Kidney epithelial cell (primary cell): ENCODE data around the gene TRIM28. TPM values are rescaled to one million over a fixed set of nuclear protein-coding genes. Genes with fewer than 3 reads are reported as not detected.
A peak's percentile ranks its signal among the peaks of the same experiment; 100 is the strongest.
"Not testable (repeated sequence)": the region's sequence is repeated elsewhere in the genome, so short reads cannot be mapped to it uniquely, and the experiment has no call there.

Experiments
- DNase-seq: peaks from one replicate; pipeline ENCODE4 v3.0.0-alpha.2; 2010; ENCODE audit warnings: low read depth
- H3K27me3 ChIP-seq: 2 replicates; pipeline ENCODE4 v1.6.0; 2011; ENCODE audit warnings: low read length; ENCODE audit not compliant: control insufficient read depth, insufficient read depth
- H3K36me3 ChIP-seq: 2 replicates; pipeline ENCODE4 v1.5.1; 2011; ENCODE audit warnings: low read length; ENCODE audit not compliant: control insufficient read depth, insufficient read depth
- H3K4me3 ChIP-seq: 2 replicates; pipeline ENCODE4 v1.5.1; 2011; ENCODE audit warnings: low read depth, mild to moderate bottlenecking, control low read depth, low read length
- total RNA-seq: library from RNA; depleted of rRNA; stranded (reverse); fragments of >200 nt; gene quantifications from 2 replicates; pipeline ENCODE4 v1.2.3, GENCODE V29; 2015
- TF ChIP-seq, protein P1 (sequence below): IDR thresholded peaks from 2 replicates; pipeline ENCODE4 v1.5.1; 2011; ENCODE audit warnings: mild to moderate bottlenecking, moderate library complexity, low read length, control low read depth, inconsistent platforms; ENCODE audit not compliant: insufficient read depth, poor library complexity, severe bottlenecking

Gene TRIM28
- total RNA-seq, 1 donor from 2014 or later = 381 TPM

DNA sequence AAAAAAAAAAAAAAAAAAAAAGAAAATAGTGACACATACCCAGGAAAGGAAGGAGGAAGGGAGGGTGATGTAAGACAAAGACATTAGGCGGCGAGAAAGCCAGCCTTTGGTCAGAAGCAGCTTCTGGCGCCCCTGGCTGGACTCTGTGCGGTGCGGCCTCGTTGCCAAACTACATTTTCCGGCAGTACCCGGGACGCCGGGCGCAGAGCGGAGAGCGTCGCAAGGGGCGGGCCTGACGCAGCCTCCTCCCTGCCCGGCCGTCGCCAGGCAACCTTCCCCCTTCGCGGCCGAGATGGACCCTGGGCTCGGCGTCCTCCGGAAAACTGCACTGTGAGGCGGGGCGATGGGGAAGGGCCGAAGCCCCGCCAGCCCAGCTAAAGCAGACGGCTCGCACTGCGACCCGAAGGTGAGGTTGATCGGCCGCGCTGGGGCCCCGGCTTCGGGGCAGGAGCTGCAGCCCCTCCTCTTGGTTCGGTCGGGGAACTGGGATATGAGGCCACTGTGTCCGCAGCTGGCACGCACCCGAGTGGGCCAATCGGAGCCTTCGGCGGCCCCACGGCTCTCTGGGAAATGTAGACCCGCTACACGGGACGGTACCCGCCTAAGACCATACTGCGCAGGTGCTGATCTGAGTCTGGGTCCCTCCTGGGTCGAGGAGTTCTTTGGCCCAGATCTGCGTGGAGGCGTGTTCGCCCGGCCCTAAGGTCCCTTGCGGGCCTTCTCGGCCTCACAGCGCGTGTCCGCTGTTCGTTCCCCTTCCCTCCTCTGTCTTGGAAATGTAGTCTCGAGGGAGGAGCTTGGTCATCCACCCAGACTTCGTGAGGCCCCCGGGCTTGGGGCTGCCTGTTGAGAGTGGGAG, 31.5 kb downstream of the TRIM28 start:
- no peak for DNase-seq
- Histone ChIP-seq H3K36me3 (no peaks in the 10 kb centered on the region), H3K4me3 (peak overlapping the region; percentile 73), H3K27me3 (no peaks in the 10 kb centered on the region)
- TF ChIP-seq, protein P1, sequence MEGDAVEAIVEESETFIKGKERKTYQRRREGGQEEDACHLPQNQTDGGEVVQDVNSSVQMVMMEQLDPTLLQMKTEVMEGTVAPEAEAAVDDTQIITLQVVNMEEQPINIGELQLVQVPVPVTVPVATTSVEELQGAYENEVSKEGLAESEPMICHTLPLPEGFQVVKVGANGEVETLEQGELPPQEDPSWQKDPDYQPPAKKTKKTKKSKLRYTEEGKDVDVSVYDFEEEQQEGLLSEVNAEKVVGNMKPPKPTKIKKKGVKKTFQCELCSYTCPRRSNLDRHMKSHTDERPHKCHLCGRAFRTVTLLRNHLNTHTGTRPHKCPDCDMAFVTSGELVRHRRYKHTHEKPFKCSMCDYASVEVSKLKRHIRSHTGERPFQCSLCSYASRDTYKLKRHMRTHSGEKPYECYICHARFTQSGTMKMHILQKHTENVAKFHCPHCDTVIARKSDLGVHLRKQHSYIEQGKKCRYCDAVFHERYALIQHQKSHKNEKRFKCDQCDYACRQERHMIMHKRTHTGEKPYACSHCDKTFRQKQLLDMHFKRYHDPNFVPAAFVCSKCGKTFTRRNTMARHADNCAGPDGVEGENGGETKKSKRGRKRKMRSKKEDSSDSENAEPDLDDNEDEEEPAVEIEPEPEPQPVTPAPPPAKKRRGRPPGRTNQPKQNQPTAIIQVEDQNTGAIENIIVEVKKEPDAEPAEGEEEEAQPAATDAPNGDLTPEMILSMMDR = no peak

DNA sequence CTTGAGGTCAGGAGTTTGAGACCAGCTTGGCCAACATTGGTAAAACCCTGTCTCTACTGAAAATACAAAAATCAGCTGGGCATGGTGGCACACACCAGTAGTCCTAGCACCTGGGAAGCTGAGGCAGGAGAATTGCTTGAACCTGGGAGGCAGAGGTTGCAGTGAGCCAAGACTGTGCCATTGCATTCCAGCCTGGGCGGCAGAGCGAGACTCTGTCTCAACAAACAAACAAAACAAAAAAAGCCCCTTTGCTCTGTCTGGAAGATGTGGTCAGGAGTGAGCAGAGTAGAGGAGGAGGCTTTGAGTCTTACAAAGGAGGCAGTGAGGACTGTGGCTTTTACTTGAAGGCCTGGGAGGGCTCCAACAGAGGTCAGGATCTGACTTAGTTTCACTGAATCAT, 33.7 kb downstream of the TRIM28 start:
- not testable (repeated sequence) for H3K4me3 ChIP-seq, H3K36me3 ChIP-seq, DNase-seq, H3K27me3 ChIP-seq

DNA sequence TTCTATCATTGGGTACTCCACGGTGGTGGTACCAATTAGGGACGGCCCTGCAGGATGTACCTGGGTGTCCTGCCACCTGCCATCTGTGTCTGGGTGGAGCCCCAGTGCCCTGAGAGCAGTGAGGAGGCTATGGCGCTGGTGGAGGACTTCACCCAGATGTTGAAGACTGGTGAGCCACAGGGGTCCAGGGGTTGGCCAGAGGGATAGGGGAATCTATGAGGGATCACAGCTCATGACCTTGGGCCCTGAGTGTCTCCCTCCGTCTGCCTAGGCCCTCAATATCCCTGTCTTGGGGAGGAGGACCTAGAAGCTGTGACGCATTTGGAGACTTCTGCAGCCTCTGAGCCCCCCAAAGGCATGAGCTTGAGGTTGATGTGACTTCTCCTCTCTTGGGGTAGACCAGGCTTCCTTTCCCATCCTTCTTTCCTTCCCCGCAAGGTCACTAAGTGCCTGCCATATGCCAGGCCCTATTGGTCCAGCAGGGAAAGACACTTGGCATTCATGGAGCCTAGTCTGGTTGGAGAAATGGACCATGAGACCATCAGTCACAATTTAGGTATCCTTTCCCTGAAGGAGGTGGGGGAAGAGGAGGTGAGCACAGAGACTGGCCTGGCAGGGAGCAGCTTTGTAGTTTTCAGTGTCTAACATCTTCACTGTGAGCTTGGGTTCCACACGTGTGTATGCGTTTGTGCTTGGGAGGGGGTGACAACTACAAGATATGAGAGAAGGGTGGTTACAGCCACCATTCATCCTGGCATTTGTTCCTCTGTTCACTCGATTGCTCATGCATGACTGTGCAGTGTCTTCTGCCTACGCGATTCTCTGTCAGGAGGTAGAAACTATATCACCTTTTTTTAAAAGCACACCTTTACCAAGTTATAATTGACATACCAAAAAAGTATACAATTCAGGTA, 34.4 kb downstream of the TRIM28 start:
- DNase-seq = no peak
- Histone ChIP-seq H3K4me3 (no peak overlapping the region), H3K27me3 (no peaks in the 10 kb centered on the region), H3K36me3 (peaks cover 1% of the 10 kb centered on the region)
- TF ChIP-seq, protein P1 = no peak

DNA sequence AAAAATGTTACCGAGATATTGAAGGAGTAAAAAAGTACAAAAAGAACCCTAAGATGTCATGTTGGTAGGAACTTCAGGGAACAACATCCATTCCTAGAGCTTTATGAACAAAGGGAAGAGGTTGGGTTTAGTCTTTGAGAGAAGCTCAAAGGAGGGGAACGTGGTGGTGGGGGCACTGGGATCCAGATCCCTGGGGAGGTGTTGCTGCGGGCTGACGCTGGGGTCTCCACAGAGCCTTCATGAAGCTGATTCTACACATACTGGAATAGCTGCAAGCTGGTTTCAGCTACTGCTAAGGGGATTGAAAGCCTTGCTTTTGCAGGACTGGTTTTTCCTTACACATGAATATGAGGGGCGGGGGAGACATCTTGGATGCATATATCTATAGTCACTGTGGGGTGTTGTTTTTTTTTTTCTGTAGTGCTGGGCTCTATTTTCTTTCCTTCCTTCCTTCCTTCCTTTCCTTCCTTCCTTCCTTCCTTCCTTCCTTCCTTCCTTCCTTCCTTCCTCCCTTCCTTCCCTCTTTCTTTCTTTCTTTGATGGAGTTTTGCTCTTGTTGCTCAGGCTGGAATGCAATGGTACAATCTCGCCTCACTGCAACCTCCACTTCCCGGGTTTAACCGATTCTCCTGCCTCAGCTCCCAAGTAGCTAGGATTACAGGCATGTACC, 35.7 kb downstream of the TRIM28 start:
- Histone ChIP-seq H3K27me3 (no peaks in the 10 kb centered on the region), H3K36me3 (peaks cover 1% of the 10 kb centered on the region), H3K4me3 (no peak overlapping the region)
- no peak for DNase-seq
- TF ChIP-seq, protein P1 = no peak

DNA sequence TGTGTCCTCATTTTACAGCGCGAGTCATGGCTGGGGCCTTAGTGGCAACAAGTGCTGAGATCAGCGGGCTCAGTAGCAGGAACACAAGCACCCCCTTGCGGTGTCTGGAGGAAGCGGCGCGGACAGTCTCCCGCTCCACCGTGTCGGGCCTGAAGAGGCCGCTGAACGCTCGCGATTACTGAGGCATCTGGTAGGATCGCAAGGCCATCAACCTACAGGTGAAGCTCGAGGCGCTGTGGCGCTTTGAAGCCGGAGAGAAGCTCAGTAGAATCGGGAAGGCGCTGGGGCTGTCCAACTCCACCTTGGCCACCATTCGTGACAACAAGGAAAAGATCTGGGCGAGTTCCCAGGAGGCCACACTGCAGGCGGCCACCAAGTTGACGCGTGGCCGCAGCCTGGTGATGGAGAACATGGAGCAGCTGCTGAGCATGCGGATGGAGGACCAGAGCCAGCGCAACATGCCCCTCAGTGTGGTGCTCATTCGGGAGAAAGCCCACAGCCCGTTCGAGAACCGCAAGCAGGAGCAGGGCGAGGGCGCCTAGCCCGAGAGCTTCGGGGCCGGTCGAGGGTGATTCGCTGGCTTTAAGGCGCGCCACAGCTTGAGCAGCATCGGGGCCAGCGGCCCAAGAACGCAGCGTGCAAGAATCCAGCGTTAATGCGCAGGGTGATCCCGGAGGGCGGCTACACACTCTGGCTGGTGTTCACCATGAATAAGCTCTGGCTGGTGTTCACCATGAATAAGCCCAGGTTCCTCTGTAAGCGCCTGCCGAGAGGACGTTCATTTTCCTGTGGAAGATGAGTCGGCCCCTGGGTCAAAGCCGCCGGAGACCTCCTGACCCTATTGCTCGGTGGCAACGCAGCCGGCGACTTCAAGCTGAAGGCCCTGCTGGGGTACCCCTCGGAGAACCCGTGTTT, 37.6 kb downstream of the TRIM28 start:
- Histone ChIP-seq H3K4me3 (no peak overlapping the region), H3K27me3 (no peaks in the 10 kb centered on the region), H3K36me3 (peaks cover 1% of the 10 kb centered on the region)
- TF ChIP-seq, protein P1 = peak; percentile 99
- no peak for DNase-seq
